ENCODE measurements around the gene ZNF620. TPM values are rescaled to one million over a fixed set of nuclear protein-coding genes. Genes with fewer than 3 reads are reported as not detected.
"Not testable (repeated sequence)": the region's sequence is repeated elsewhere in the genome, so short reads cannot be mapped to it uniquely, and the experiment has no call there.

ZNF620 gene
- polyA plus RNA-seq, 6 donors from 2014 or later: 2.8 to 4.3 (median 3.4) TPM; not detected in 1

GRCh38 chr3:40565629-40566028 lies 59.8 kb downstream of the ZNF620 start:
- DNase-seq; H3K9me3 Mint-ChIP-seq; H3K4me3 Mint-ChIP-seq; H3K4me1 Mint-ChIP-seq; H3K27ac Mint-ChIP-seq; ATAC-seq (ENCODE audit: low read depth in 2 of 2): not testable (repeated sequence)
- peaks cover 0 to 24% (median 7%) of the 10 kb centered on the region in 3 donors for H3K27me3 Mint-ChIP-seq
- H3K36me3 Mint-ChIP-seq: peaks cover 0 to 25% of the 10 kb centered on the region in 2 donors

GRCh38 chr3:40566694-40567093 lies 60.9 kb downstream of the ZNF620 start:
- DNase-seq (no peak), ATAC-seq (ENCODE audit: low read depth in 2 of 2) (no peak)
- Mint-ChIP-seq H3K36me3 (peaks cover 0 to 18% of the 10 kb centered on the region in 2 donors), H3K27me3 (peaks cover 0 to 16% (median 3%) of the 10 kb centered on the region in 3 donors), H3K4me3 (no peak overlapping the region), H3K9me3 (peaks cover 0 to 7% (median 5%) of the 10 kb centered on the region in 7 donors), H3K27ac (no peak overlapping the region), H3K4me1 (no peaks in the 10 kb centered on the region)

Other genes with a start within 250 kb of the ZNF620 start
- 100 to 1,000 TPM in 2 of 6 donors, 10 to 100 TPM in 4; 92.3 to 142 (median 97.8) TPM for gene EIF1B, start 196.3 kb upstream of the ZNF620 start, polyA plus RNA-seq (ENCODE audit: low read depth in 6 of 6)
- gene ENTPD3, start 118.9 kb upstream of the ZNF620 start, polyA plus RNA-seq (ENCODE audit: low read depth in 6 of 6): not detected
- gene RPL14, start 48.7 kb upstream of the ZNF620 start, polyA plus RNA-seq (ENCODE audit: low read depth in 6 of 6): 1,000 to 10,000 TPM in 2 of 6 donors, 100 to 1,000 TPM in 4; 532 to 1,400 (median 952) TPM
- gene ZNF619, start 28.9 kb upstream of the ZNF620 start, polyA plus RNA-seq (ENCODE audit: low read depth in 6 of 6): 1 to 10 TPM in 5 of 6 donors, not detected in 1; 3.7 to 9.1 (median 5.6) TPM
- 1 to 10 TPM; 2.1 to 4.0 (median 2.5) TPM for gene ZNF621, start 18.9 kb downstream of the ZNF620 start, polyA plus RNA-seq (ENCODE audit: low read depth in 6 of 6)

Measured in naive B cell (primary cell).